Transverse colon (tissue), 3 donors: Measurements from ENCODE around the gene SLC35F6.

Experiments used
- EP300 ChIP-seq: sonication (generic); formaldehyde crosslinking; IDR thresholded peaks from one replicate; pipeline ENCODE4 v1.6.1; 2017; ENCODE audit warnings: antibody characterized with exemption, low read depth
- TF ChIP-seq, protein P1 (sequence below), 5 experiments: fragments of 200-600 bp in 3 of 5; fragments of 450-650 bp in 2 of 5; sonication (generic) in 3 of 5; IDR thresholded peaks; 1 replicate in 2 of 5; 2 replicates in 3 of 5; pipeline ENCODE4 v1.5.1; 2016 to 2017; ENCODE audit warnings: antibody characterized with exemption in 5 of 5, inconsistent platforms in 3 of 5, mild to moderate bottlenecking in 2 of 5, moderate library complexity in 1 of 5

DNA sequence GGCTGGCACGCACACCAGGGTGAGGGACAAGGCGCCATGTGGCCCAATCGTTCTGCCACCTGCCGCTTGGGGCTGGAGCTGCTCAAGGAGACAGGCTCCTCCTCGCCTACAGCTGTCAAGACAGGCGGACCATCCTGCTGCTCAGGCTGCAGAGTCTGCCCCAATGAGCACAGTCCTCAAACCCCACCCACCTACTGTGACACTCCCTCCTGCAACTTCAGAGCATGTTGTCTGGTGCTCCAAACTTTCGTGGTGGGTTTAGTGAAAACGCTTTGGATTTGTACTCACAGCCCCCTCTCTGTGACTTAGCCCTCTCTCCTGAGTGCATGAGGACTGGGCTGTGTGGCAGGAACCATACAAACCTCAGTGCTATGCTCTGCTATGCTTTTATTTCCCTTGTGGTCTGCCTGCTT lies 23.2 kb upstream of the SLC35F6 start:
- TF ChIP-seq, protein P1, sequence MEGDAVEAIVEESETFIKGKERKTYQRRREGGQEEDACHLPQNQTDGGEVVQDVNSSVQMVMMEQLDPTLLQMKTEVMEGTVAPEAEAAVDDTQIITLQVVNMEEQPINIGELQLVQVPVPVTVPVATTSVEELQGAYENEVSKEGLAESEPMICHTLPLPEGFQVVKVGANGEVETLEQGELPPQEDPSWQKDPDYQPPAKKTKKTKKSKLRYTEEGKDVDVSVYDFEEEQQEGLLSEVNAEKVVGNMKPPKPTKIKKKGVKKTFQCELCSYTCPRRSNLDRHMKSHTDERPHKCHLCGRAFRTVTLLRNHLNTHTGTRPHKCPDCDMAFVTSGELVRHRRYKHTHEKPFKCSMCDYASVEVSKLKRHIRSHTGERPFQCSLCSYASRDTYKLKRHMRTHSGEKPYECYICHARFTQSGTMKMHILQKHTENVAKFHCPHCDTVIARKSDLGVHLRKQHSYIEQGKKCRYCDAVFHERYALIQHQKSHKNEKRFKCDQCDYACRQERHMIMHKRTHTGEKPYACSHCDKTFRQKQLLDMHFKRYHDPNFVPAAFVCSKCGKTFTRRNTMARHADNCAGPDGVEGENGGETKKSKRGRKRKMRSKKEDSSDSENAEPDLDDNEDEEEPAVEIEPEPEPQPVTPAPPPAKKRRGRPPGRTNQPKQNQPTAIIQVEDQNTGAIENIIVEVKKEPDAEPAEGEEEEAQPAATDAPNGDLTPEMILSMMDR (IDR thresholded peaks at IDR 0.05) = no peak
- TF ChIP-seq EP300 = no peak
